Astrocyte (in vitro differentiated cells and primary cell): Measurements from ENCODE around the gene FSD1L.

Source experiments
- CTCF ChIP-seq: IDR thresholded peaks from 2 replicates; pipeline ENCODE4 v1.5.1; 2011; ENCODE audit warnings: low read depth, mild to moderate bottlenecking, inconsistent platforms, low read length, moderate library complexity; ENCODE audit not compliant: insufficient read depth
- EZH2 ChIP-seq: IDR thresholded peaks from 2 replicates; pipeline ENCODE4 v1.6.1; 2012; ENCODE audit warnings: mild to moderate bottlenecking, low read length, inconsistent platforms; ENCODE audit not compliant: insufficient read depth

GRCh38 chr9:105475302-105475701 is 27.5 kb downstream of the FSD1L start:
- TF ChIP-seq EZH2 (no peak), CTCF (peak; percentile 33)
